OCI-LY7 (cell line): ENCODE measurements around the gene KCNIP4. TPM values are rescaled to one million over a fixed set of nuclear protein-coding genes. Genes with fewer than 3 reads are reported as not detected.

ENCODE experiments used
- BruUV-seq: library from RNA; stranded (reverse); fragments of 400-500 nt; replicated peaks from 2 replicates; lab custom pipeline; 2021; lab: Mats Ljungman, UMichigan
- CTCF ChIA-PET: fragments of 300-600 bp; sonication (Branson Sonifier 250); formaldehyde crosslinking; loops from one replicate; lab custom pipeline; 2022; ENCODE audit warnings: antibody characterized with exemption; ENCODE audit not compliant: unreplicated experiment; lab: Charles Lee
- POLR2A ChIA-PET: fragments of 300-600 bp; sonication (Branson Sonifier 250); formaldehyde crosslinking; loops from one replicate; lab custom pipeline; 2022; ENCODE audit warnings: antibody characterized with exemption; lab: Charles Lee
- DNase-seq: peaks from one replicate; pipeline ENCODE4 v3.0.0-alpha.2; 2015; ENCODE audit warnings: low spot score
- H2AFZ ChIP-seq: fragments of 200-600 bp; sonication (generic), shearing (Covaris generic); 2 replicates; pipeline ENCODE4 v1.6.1; 2014; ENCODE audit warnings: mild to moderate bottlenecking, antibody characterized with exemption, low read length, moderate library complexity
- H3K27ac ChIP-seq: fragments of 200-600 bp; sonication (generic); 2 replicates; pipeline ENCODE4 v1.5.1; 2014; ENCODE audit warnings: mixed run types, low read depth, mild to moderate bottlenecking, moderate library complexity, low read length, inconsistent platforms; ENCODE audit not compliant: poor library complexity, severe bottlenecking
- H3K36me3 ChIP-seq: fragments of 200-600 bp; sonication (generic); 2 replicates; pipeline ENCODE4 v1.6.1; 2014; ENCODE audit warnings: mild to moderate bottlenecking, antibody characterized with exemption, low read length, moderate library complexity, mixed read lengths; ENCODE audit not compliant: insufficient read depth
- H3K4me1 ChIP-seq: fragments of 200-600 bp; sonication (generic); 2 replicates; pipeline ENCODE4 v1.5.1; 2014; ENCODE audit warnings: mild to moderate bottlenecking, low read length; ENCODE audit not compliant: insufficient read depth, poor library complexity, severe bottlenecking
- H3K4me2 ChIP-seq: fragments of 200-600 bp; sonication (generic); 2 replicates; pipeline ENCODE4 v1.6.1; 2014; ENCODE audit warnings: mild to moderate bottlenecking, low read length
- H3K4me3 ChIP-seq: fragments of 200-600 bp; sonication (generic); 2 replicates; pipeline ENCODE4 v1.5.1; 2014; ENCODE audit warnings: mild to moderate bottlenecking, low read depth, low read length; ENCODE audit not compliant: poor library complexity, severe bottlenecking
- H3K79me2 ChIP-seq: fragments of 200-600 bp; sonication (generic); 2 replicates; pipeline ENCODE4 v1.6.1; 2016; ENCODE audit warnings: low read depth, mild to moderate bottlenecking, low read length, moderate library complexity, mixed read lengths; ENCODE audit not compliant: insufficient read depth
- H3K9me2 ChIP-seq: fragments of 200-600 bp; sonication (generic); 2 replicates; pipeline ENCODE4 v1.6.1; 2016; ENCODE audit warnings: mild to moderate bottlenecking, low read length, mixed read lengths; ENCODE audit not compliant: insufficient read depth
- H3K9me3 ChIP-seq: fragments of 200-600 bp; sonication (generic); 2 replicates; pipeline ENCODE4 v1.6.1; 2014; ENCODE audit warnings: mild to moderate bottlenecking, mixed run types, low read length, mixed read lengths
- H4K20me1 ChIP-seq: fragments of 200-600 bp; sonication (generic); 2 replicates; pipeline ENCODE4 v1.6.1; 2014; ENCODE audit warnings: mild to moderate bottlenecking, antibody characterized with exemption, low read length, moderate library complexity, mixed read lengths; ENCODE audit not compliant: insufficient read depth
- EZH2phosphoT487 ChIP-seq: fragments of 200-600 bp; sonication (generic); IDR thresholded peaks from 2 replicates; pipeline ENCODE4 v1.6.1; 2018; ENCODE audit warnings: low read depth, borderline replicate concordance, mild to moderate bottlenecking, mixed run types, antibody characterized with exemption, low read length, moderate library complexity, mixed read lengths
- intact Hi-C: fragments of 100-400 bp; cut with micrococcal nuclease; formaldehyde crosslinking; loops from one replicate; pipeline ENCODE4 v1.10.0; 2022; ENCODE audit not compliant: unreplicated experiment
- total RNA-seq, 2 experiments: library from RNA; depleted of rRNA in 1 of 2; stranded (reverse); fragments of >200 nt in 1 of 2; shearing (Covaris generic) in 1 of 2; gene quantifications; 2 replicates each; pipeline ENCODE4 v1.2.3, GENCODE V29; 2014 to 2022
- TF ChIP-seq, protein P1 (sequence below): fragments of 200-600 bp; sonication (generic); conservative IDR thresholded peaks from 2 replicates; pipeline ENCODE4 v1.5.1; 2014; ENCODE audit warnings: mild to moderate bottlenecking, antibody characterized with exemption, low read length, moderate library complexity, mixed read lengths

KCNIP4 gene
- total RNA-seq, 2 experiments from 2014 or later, result not detected

GRCh38 chr4:20735931-20736330 is 1212.6 kb downstream of the KCNIP4 start:
- Histone ChIP-seq H3K79me2 (no peaks in the 10 kb centered on the region), H3K4me1 (no peaks in the 10 kb centered on the region), H3K4me3 (no peak overlapping the region), H3K27ac (no peak overlapping the region), H3K4me2 (no peak overlapping the region), H3K9me3 (peaks cover 12% of the 10 kb centered on the region; the same call in 1 of the 2 replicates), H4K20me1 (no peaks in the 10 kb centered on the region), H3K9me2 (no peaks in the 10 kb centered on the region), H2AFZ (no peak overlapping the region), H3K36me3 (peaks cover 46% of the 10 kb centered on the region)
- BruUV-seq, result no TSS peak
- CTCF ChIA-PET, result no interaction called here
- POLR2A ChIA-PET, result no interaction called here
- DNase-seq, result no peak
- TF ChIP-seq, protein P1, sequence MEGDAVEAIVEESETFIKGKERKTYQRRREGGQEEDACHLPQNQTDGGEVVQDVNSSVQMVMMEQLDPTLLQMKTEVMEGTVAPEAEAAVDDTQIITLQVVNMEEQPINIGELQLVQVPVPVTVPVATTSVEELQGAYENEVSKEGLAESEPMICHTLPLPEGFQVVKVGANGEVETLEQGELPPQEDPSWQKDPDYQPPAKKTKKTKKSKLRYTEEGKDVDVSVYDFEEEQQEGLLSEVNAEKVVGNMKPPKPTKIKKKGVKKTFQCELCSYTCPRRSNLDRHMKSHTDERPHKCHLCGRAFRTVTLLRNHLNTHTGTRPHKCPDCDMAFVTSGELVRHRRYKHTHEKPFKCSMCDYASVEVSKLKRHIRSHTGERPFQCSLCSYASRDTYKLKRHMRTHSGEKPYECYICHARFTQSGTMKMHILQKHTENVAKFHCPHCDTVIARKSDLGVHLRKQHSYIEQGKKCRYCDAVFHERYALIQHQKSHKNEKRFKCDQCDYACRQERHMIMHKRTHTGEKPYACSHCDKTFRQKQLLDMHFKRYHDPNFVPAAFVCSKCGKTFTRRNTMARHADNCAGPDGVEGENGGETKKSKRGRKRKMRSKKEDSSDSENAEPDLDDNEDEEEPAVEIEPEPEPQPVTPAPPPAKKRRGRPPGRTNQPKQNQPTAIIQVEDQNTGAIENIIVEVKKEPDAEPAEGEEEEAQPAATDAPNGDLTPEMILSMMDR, result no peak
- TF ChIP-seq EZH2phosphoT487, result no peak
- intact Hi-C loops, result no loop called here

- H4K20me1 ChIP-seq, result no peaks in the 10 kb centered on the region
- TF ChIP-seq, protein P1, result no peak
- no peak for TF ChIP-seq EZH2phosphoT487
- H3K27ac ChIP-seq, result no peak overlapping the region
- H3K9me2 ChIP-seq, result no peaks in the 10 kb centered on the region
- BruUV-seq, result no TSS peak
- no peaks in the 10 kb centered on the region for H3K79me2 ChIP-seq
- no peaks in the 10 kb centered on the region for H3K9me3 ChIP-seq
- ChIA-PET POLR2A (no interaction called here), CTCF (no interaction called here)
- intact Hi-C loops, result no loop called here
- no peak overlapping the region for H3K4me3 ChIP-seq
- no peak overlapping the region for H2AFZ ChIP-seq
- no peaks in the 10 kb centered on the region for H3K4me1 ChIP-seq
- no peak for DNase-seq
- peaks cover 87% of the 10 kb centered on the region for H3K36me3 ChIP-seq
- no peak overlapping the region for H3K4me2 ChIP-seq
Measured at GRCh38 chr4:20724915-20725314, 1223.7 kb downstream of the KCNIP4 start.

DNA sequence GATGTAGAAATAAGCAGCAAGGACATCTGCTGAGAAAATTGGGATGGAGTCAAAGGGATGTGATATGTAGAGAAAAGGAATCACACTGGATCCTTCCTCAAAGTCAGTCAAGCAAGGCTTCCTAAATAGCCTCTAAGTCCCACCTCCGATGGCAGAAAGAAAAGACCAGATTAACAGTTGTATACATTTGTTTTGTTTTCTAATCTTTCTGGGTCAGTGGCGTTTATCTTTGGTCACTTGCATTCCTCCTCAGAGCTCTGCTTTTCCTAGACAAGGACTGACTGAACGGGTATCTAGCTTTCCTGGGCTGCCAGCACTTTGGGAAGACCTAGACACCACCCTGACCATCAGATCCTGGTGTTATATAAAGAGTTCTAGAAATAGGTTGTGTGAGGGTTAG is 1225.1 kb downstream of the KCNIP4 start:
- Histone ChIP-seq H4K20me1 (no peaks in the 10 kb centered on the region), H3K27ac (no peak overlapping the region), H3K79me2 (no peaks in the 10 kb centered on the region), H3K4me1 (no peaks in the 10 kb centered on the region), H3K9me2 (no peaks in the 10 kb centered on the region), H3K9me3 (no peaks in the 10 kb centered on the region), H2AFZ (no peak overlapping the region), H3K36me3 (peaks cover 79% of the 10 kb centered on the region), H3K4me2 (no peak overlapping the region), H3K4me3 (no peak overlapping the region)
- POLR2A ChIA-PET, result no interaction called here
- CTCF ChIA-PET, result no interaction called here
- DNase-seq, result no peak
- TF ChIP-seq EZH2phosphoT487, result no peak
- TF ChIP-seq, protein P1, result no peak
- intact Hi-C loops, result no loop called here
- no TSS peak for BruUV-seq
